WTC11 (cell line): ENCODE results near the gene CELSR1. TPM values are rescaled to one million over a fixed set of nuclear protein-coding genes. Genes with fewer than 3 reads are reported as not detected.

Experiments used
- ATAC-seq: fragments of 200-7000 bp; cut with Tn5 transposase; 2 replicates; pipeline ENCODE4 v1.10.0; 2021; ENCODE audit warnings: mild to moderate bottlenecking, moderate library complexity
- CTCF ChIA-PET: fragments of 300-600 bp; sonication (Branson Sonifier 250); formaldehyde crosslinking; loops from one replicate; lab custom pipeline; 2021; ENCODE audit warnings: antibody characterized with exemption; lab: Charles Lee
- POLR2A ChIA-PET: fragments of 350-600 bp; sonication (Branson Sonifier 250); formaldehyde crosslinking; loops from one replicate; lab custom pipeline; 2021; ENCODE audit warnings: antibody characterized with exemption; lab: Charles Lee
- DNase-seq: peaks from one replicate; pipeline ENCODE4 v3.0.0; 2021; ENCODE audit warnings: low spot score
- H3K27ac Mint-ChIP-seq: 2 replicates; pipeline ENCODE4 v1.8.0; 2021; ENCODE audit warnings: mixed read lengths
- H3K27me3 Mint-ChIP-seq: 2 replicates; pipeline ENCODE4 v1.8.0; 2021; ENCODE audit warnings: low read depth, mild to moderate bottlenecking, moderate library complexity, mixed read lengths
- H3K36me3 Mint-ChIP-seq: 2 replicates; pipeline ENCODE4 v1.8.0; 2021; ENCODE audit warnings: mixed read lengths
- H3K4me1 Mint-ChIP-seq: 2 replicates; pipeline ENCODE4 v1.8.0; 2022; ENCODE audit warnings: mixed read lengths
- H3K4me3 Mint-ChIP-seq: 2 replicates; pipeline ENCODE4 v1.8.0; 2021; ENCODE audit warnings: mild to moderate bottlenecking, moderate library complexity, mixed read lengths
- H3K9me3 Mint-ChIP-seq: 2 replicates; pipeline ENCODE4 v1.8.0; 2021; ENCODE audit warnings: mixed read lengths
- CREB1 ChIP-seq: sonication (generic); formaldehyde crosslinking; IDR thresholded peaks from 2 replicates; pipeline ENCODE4 v1.8.0; 2023; ENCODE audit warnings: mild to moderate bottlenecking, missing genetic modification reagents
- FOXJ3 ChIP-seq: sonication (generic); formaldehyde crosslinking; IDR thresholded peaks from 2 replicates; pipeline ENCODE4 v1.9.0; 2021; ENCODE audit warnings: missing genetic modification reagents, mild to moderate bottlenecking, borderline replicate concordance
- FOXP1 ChIP-seq: sonication (generic); formaldehyde crosslinking; IDR thresholded peaks from 2 replicates; pipeline ENCODE4 v1.8.0; 2022; ENCODE audit warnings: missing genetic modification reagents, mild to moderate bottlenecking, moderate library complexity, borderline replicate concordance
- NR2C2 ChIP-seq: sonication (generic); formaldehyde crosslinking; IDR thresholded peaks from 2 replicates; pipeline ENCODE4 v1.8.0; 2022; ENCODE audit warnings: mild to moderate bottlenecking, missing genetic modification reagents
- OVOL2 ChIP-seq: fragments of 250-450 bp; sonication (Bioruptor Pico); IDR thresholded peaks from 2 replicates; pipeline ENCODE4 v1.9.0; 2021; ENCODE audit warnings: mild to moderate bottlenecking, borderline replicate concordance
- SMAD3 ChIP-seq: sonication (generic); formaldehyde crosslinking; IDR thresholded peaks from 2 replicates; pipeline ENCODE4 v1.8.0; 2022; ENCODE audit warnings: missing genetic modification reagents, mild to moderate bottlenecking, borderline replicate concordance
- SOX15 ChIP-seq: fragments of 250-450 bp; sonication (Bioruptor Pico); IDR thresholded peaks from 2 replicates; pipeline ENCODE4 v1.9.0; 2021; ENCODE audit warnings: mild to moderate bottlenecking
- SP1 ChIP-seq: sonication (generic); formaldehyde crosslinking; conservative IDR thresholded peaks from 2 replicates; pipeline ENCODE4 v1.8.1; 2022; ENCODE audit warnings: missing genetic modification reagents
- TCF7 ChIP-seq: sonication (generic); formaldehyde crosslinking; IDR thresholded peaks from 2 replicates; pipeline ENCODE4 v1.8.0; 2022; ENCODE audit warnings: mild to moderate bottlenecking, low read depth, missing genetic modification reagents, moderate library complexity
- TEAD4 ChIP-seq: sonication (generic); formaldehyde crosslinking; IDR thresholded peaks from 2 replicates; pipeline ENCODE4 v1.8.0; 2022; ENCODE audit warnings: mild to moderate bottlenecking, missing genetic modification reagents
- ZNF138 ChIP-seq: sonication (generic); formaldehyde crosslinking; conservative IDR thresholded peaks from 2 replicates; pipeline ENCODE4 v1.8.1; 2022; ENCODE audit warnings: mild to moderate bottlenecking, moderate library complexity, missing genetic modification reagents
- ZNF317 ChIP-seq: sonication (generic); formaldehyde crosslinking; IDR thresholded peaks from 2 replicates; pipeline ENCODE4 v1.8.1; 2023; ENCODE audit warnings: low read depth, mild to moderate bottlenecking, moderate library complexity, missing genetic modification reagents, borderline replicate concordance
- ZNF416 ChIP-seq: fragments of 250-450 bp; sonication (Bioruptor Pico); IDR thresholded peaks from 2 replicates; pipeline ENCODE4 v1.9.0; 2021; ENCODE audit warnings: mild to moderate bottlenecking, inconsistent platforms
- total RNA-seq: library from RNA; stranded (reverse); gene quantifications from 3 replicates; pipeline ENCODE4 v1.2.3, GENCODE V29; 2021
- TF ChIP-seq, protein P1 (sequence below): sonication (generic); formaldehyde crosslinking; IDR thresholded peaks from 2 replicates; pipeline ENCODE4 v1.8.1; 2022; ENCODE audit warnings: low read depth, missing genetic modification reagents, borderline replicate concordance
- TF ChIP-seq, protein P2 (sequence below): fragments of 250-450 bp; sonication (Bioruptor Pico); IDR thresholded peaks from 2 replicates; pipeline ENCODE4 v1.8.0; 2021; ENCODE audit warnings: mild to moderate bottlenecking
- TF ChIP-seq, protein P3 (sequence below): sonication (generic); formaldehyde crosslinking; IDR thresholded peaks from 2 replicates; pipeline ENCODE4 v1.8.0; 2022; ENCODE audit warnings: mild to moderate bottlenecking, missing genetic modification reagents
- TF ChIP-seq, protein P4 (sequence below): sonication (generic); formaldehyde crosslinking; IDR thresholded peaks from 2 replicates; pipeline ENCODE4 v1.8.1; 2022; ENCODE audit warnings: low read depth, mild to moderate bottlenecking, moderate library complexity, missing genetic modification reagents, borderline replicate concordance
- TF ChIP-seq, protein P5 (sequence below): sonication (generic); formaldehyde crosslinking; conservative IDR thresholded peaks from 2 replicates; pipeline ENCODE4 v1.8.1; 2022; ENCODE audit warnings: mild to moderate bottlenecking, missing genetic modification reagents
- TF ChIP-seq, protein P6 (sequence below): fragments of 200-600 bp; IDR thresholded peaks from 2 replicates; pipeline ENCODE4 v1.8.0; 2022; ENCODE audit warnings: antibody characterized with exemption
- TF ChIP-seq, protein P7 (sequence below): sonication (generic); formaldehyde crosslinking; IDR thresholded peaks from 2 replicates; pipeline ENCODE4 v1.8.1; 2023; ENCODE audit warnings: mild to moderate bottlenecking, missing genetic modification reagents, borderline replicate concordance

Gene CELSR1
- total RNA-seq, 1 experiment from 2014 or later, result 16.8 TPM

DNA sequence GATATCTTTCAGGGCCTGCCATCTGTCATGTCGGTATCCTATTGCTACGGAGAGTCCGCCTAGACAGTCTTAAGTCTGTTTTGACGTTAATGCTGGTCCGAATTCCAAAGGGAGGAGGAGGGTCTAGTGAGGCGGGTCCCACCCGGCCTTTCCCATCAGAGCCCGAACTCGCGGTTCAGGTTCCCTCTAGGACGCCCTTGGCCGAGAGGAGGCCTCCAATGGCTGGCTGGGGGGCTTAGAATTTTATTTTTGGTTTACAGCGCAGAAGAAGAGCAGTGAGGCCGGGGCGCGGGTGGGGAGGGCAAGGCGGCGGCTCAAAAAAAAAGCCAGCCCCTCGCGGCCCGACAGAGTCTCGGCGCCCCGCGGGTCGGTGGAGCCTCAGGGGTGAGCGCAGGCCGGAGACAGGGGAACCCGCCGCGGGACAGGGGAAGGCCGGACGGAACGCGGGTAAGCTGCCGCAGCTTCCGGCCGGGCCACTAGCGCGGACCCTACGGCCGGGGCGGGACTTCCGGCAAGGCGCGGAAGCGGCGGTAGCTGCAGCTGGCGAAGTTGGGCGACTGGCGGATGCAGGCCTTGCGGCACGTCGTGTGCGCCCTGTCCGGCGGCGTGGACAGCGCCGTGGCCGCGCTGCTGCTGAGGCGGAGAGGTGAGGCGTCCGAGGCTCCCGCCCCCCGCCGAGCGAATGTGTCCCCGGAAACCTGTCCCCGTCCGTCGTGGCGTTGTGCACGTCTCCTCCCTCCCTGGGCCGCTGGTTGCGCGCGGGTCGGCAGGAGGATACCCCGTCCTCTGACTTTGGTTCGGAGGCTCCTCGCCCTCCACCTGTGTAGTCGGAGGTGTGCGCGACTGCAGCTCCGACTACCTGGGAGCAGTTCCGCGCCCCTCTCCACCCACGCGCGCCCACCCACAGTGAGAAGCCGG is 202.0 kb downstream of the CELSR1 start, which contains the start of gene TRMU (continued):
- TF ChIP-seq, protein P1, sequence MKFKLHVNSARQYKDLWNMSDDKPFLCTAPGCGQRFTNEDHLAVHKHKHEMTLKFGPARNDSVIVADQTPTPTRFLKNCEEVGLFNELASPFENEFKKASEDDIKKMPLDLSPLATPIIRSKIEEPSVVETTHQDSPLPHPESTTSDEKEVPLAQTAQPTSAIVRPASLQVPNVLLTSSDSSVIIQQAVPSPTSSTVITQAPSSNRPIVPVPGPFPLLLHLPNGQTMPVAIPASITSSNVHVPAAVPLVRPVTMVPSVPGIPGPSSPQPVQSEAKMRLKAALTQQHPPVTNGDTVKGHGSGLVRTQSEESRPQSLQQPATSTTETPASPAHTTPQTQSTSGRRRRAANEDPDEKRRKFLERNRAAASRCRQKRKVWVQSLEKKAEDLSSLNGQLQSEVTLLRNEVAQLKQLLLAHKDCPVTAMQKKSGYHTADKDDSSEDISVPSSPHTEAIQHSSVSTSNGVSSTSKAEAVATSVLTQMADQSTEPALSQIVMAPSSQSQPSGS (CRISPR knock-in tag), result no peak
- no peak for TF ChIP-seq OVOL2 (CRISPR knock-in tag)
- TF ChIP-seq ZNF138 (CRISPR knock-in tag), result no peak

DNA sequence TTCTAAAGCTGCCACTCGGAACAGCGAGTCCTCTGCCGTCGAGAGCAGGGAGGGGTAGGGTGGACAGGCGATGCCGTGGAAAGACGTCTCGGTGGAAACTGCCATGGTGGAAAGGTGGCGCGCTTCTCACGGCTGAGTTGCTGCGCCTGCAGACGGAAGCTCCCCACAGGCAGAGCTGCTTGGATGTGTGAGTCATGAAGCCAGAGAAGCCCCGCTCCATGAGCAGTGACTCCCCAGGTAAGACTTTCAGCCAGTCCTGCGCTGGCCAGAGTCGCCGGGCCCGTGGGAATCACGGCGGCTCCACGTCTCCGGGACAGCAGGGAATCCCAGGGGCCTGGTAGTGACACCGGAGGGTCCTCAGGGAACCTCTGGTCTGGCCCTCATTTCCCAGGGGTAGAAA is 205.9 kb downstream of the CELSR1 start:
- H3K36me3 Mint-ChIP-seq, result peaks cover 32% of the 10 kb centered on the region
- POLR2A ChIA-PET, result no interaction called here
- H3K27me3 Mint-ChIP-seq, result no peaks in the 10 kb centered on the region
- no peak for TF ChIP-seq FOXJ3 (CRISPR knock-in tag)
- no peak for TF ChIP-seq TEAD4
- no peak for TF ChIP-seq SP1 (CRISPR knock-in tag)
- TF ChIP-seq ZNF138 (CRISPR knock-in tag), result no peak
- TF ChIP-seq CREB1, result no peak
- TF ChIP-seq SMAD3, result no peak
- TF ChIP-seq, protein P2, sequence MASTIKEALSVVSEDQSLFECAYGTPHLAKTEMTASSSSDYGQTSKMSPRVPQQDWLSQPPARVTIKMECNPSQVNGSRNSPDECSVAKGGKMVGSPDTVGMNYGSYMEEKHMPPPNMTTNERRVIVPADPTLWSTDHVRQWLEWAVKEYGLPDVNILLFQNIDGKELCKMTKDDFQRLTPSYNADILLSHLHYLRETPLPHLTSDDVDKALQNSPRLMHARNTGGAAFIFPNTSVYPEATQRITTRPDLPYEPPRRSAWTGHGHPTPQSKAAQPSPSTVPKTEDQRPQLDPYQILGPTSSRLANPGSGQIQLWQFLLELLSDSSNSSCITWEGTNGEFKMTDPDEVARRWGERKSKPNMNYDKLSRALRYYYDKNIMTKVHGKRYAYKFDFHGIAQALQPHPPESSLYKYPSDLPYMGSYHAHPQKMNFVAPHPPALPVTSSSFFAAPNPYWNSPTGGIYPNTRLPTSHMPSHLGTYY (CRISPR knock-in tag), result no peak
- TF ChIP-seq ZNF317 (CRISPR knock-in tag), result no peak
- no peak for TF ChIP-seq SOX15 (CRISPR knock-in tag)
- TF ChIP-seq, protein P3, sequence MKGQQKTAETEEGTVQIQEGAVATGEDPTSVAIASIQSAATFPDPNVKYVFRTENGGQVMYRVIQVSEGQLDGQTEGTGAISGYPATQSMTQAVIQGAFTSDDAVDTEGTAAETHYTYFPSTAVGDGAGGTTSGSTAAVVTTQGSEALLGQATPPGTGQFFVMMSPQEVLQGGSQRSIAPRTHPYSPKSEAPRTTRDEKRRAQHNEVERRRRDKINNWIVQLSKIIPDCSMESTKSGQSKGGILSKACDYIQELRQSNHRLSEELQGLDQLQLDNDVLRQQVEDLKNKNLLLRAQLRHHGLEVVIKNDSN (CRISPR knock-in tag), result no peak
- TF ChIP-seq TCF7 (CRISPR knock-in tag), result no peak
- TF ChIP-seq, protein P4, sequence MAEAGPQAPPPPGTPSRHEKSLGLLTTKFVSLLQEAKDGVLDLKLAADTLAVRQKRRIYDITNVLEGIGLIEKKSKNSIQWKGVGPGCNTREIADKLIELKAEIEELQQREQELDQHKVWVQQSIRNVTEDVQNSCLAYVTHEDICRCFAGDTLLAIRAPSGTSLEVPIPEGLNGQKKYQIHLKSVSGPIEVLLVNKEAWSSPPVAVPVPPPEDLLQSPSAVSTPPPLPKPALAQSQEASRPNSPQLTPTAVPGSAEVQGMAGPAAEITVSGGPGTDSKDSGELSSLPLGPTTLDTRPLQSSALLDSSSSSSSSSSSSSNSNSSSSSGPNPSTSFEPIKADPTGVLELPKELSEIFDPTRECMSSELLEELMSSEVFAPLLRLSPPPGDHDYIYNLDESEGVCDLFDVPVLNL, result no peak
- no peak overlapping the region for H3K4me3 Mint-ChIP-seq
- ATAC-seq (no peak), DNase-seq (no peak)
- H3K4me1 Mint-ChIP-seq, result peaks cover 12% of the 10 kb centered on the region
- no peak overlapping the region for H3K27ac Mint-ChIP-seq
- CTCF ChIA-PET, result interaction anchor here (0.8 kb wide), 1 partner anchor 215 kb away, joined by 4 read pairs; no protein-coding TSS in a partner anchor
- no peaks in the 10 kb centered on the region for H3K9me3 Mint-ChIP-seq

DNA sequence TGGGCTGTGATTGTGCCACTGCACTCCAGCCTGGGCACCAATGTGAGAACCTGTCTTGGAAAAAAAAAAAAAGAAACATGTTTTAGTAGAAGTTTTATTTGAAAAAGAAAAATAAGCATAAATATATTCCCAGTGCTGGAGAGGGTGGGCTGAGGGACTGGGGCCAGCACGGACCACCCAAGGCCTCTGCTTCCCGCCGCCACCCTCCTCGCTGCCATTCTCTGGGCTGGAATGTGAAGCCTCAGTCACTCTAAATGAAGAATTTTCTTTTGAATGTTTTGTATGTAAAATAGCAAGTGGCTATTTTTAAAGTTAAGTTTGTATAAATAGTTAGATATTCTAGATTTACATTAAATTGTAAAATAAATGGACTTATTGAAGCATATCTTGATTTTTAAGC is 207.0 kb downstream of the CELSR1 start:
- H3K4me1 Mint-ChIP-seq, result peaks cover 10% of the 10 kb centered on the region
- TF ChIP-seq, protein P5, sequence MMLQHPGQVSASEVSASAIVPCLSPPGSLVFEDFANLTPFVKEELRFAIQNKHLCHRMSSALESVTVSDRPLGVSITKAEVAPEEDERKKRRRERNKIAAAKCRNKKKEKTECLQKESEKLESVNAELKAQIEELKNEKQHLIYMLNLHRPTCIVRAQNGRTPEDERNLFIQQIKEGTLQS (CRISPR knock-in tag), result no peak
- TF ChIP-seq, protein P6, sequence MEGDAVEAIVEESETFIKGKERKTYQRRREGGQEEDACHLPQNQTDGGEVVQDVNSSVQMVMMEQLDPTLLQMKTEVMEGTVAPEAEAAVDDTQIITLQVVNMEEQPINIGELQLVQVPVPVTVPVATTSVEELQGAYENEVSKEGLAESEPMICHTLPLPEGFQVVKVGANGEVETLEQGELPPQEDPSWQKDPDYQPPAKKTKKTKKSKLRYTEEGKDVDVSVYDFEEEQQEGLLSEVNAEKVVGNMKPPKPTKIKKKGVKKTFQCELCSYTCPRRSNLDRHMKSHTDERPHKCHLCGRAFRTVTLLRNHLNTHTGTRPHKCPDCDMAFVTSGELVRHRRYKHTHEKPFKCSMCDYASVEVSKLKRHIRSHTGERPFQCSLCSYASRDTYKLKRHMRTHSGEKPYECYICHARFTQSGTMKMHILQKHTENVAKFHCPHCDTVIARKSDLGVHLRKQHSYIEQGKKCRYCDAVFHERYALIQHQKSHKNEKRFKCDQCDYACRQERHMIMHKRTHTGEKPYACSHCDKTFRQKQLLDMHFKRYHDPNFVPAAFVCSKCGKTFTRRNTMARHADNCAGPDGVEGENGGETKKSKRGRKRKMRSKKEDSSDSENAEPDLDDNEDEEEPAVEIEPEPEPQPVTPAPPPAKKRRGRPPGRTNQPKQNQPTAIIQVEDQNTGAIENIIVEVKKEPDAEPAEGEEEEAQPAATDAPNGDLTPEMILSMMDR, result no peak
- TF ChIP-seq ZNF416 (CRISPR knock-in tag), result no peak
- TF ChIP-seq NR2C2 (CRISPR knock-in tag), result no peak
- TF ChIP-seq, protein P7, sequence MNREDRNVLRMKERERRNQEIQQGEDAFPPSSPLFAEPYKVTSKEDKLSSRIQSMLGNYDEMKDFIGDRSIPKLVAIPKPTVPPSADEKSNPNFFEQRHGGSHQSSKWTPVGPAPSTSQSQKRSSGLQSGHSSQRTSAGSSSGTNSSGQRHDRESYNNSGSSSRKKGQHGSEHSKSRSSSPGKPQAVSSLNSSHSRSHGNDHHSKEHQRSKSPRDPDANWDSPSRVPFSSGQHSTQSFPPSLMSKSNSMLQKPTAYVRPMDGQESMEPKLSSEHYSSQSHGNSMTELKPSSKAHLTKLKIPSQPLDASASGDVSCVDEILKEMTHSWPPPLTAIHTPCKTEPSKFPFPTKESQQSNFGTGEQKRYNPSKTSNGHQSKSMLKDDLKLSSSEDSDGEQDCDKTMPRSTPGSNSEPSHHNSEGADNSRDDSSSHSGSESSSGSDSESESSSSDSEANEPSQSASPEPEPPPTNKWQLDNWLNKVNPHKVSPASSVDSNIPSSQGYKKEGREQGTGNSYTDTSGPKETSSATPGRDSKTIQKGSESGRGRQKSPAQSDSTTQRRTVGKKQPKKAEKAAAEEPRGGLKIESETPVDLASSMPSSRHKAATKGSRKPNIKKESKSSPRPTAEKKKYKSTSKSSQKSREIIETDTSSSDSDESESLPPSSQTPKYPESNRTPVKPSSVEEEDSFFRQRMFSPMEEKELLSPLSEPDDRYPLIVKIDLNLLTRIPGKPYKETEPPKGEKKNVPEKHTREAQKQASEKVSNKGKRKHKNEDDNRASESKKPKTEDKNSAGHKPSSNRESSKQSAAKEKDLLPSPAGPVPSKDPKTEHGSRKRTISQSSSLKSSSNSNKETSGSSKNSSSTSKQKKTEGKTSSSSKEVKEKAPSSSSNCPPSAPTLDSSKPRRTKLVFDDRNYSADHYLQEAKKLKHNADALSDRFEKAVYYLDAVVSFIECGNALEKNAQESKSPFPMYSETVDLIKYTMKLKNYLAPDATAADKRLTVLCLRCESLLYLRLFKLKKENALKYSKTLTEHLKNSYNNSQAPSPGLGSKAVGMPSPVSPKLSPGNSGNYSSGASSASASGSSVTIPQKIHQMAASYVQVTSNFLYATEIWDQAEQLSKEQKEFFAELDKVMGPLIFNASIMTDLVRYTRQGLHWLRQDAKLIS (CRISPR knock-in tag), result no peak
- TF ChIP-seq FOXP1 (CRISPR knock-in tag), result no peak
- TF ChIP-seq SOX15 (CRISPR knock-in tag), result no peak

More for the DNA sequence above, 207.0 kb downstream of the CELSR1 start:
- Mint-ChIP-seq H3K4me3 (no peak overlapping the region), H3K9me3 (no peaks in the 10 kb centered on the region), H3K27ac (no peak overlapping the region), H3K36me3 (peaks cover 43% of the 10 kb centered on the region), H3K27me3 (no peaks in the 10 kb centered on the region)
- ChIA-PET POLR2A (no interaction called here), CTCF (no interaction called here)
- DNase-seq, result no peak
- no peak for ATAC-seq
